HepG2 (cell line): Measurements from ENCODE around the gene CELF6. TPM values are rescaled to one million over a fixed set of nuclear protein-coding genes. Genes with fewer than 3 reads are reported as not detected.

Experiments used
- ATAC-seq: fragments of 200-7000 bp; cut with Tn5 transposase; 3 replicates; pipeline ENCODE4 v1.9.1; 2020; ENCODE audit warnings: mild to moderate bottlenecking, moderate library complexity
- BruUV-seq: library from RNA; stranded (reverse); fragments of 400-500 nt; replicated peaks from 2 replicates; lab custom pipeline; 2021; lab: Mats Ljungman, UMichigan
- CTCF ChIA-PET: fragments of 300-600 bp; formaldehyde crosslinking; extraction: SDS; loops from one replicate; lab custom pipeline; 2021; ENCODE audit warnings: low total read pairs, inconsistent platforms, low intra/inter-chr PET ratio; lab: Yijun Ruan, JAX
- POLR2A ChIA-PET: fragments of 350-600 bp; sonication (Branson Sonifier 250); formaldehyde crosslinking; loops from one replicate; lab custom pipeline; 2020; ENCODE audit warnings: antibody characterized with exemption, inconsistent platforms; lab: Yijun Ruan, JAX
- DNase-seq: peaks from one replicate; pipeline ENCODE4 v3.0.0-alpha.2; 2015; ENCODE audit warnings: low spot score
- FAIRE-seq: peaks from 3 replicates; lab custom pipeline; 2011; peaks lifted over from hg19 to GRCh38; lab: Jason Lieb, UNC
- H2AFZ ChIP-seq: one replicate; pipeline ENCODE4 v1.6.1; 2011; ENCODE audit warnings: low read length, inconsistent platforms
- H3K27ac ChIP-seq: fragments of 300-600 bp; 3 replicates; pipeline ENCODE4 v1.8.0; 2011; ENCODE audit warnings: mixed run types, mild to moderate bottlenecking, mixed read lengths, low read length, inconsistent platforms; ENCODE audit not compliant: insufficient read depth; ENCODE audit errors: extremely low read length
- H3K27me3 ChIP-seq, 2 experiments: fragments of 200-600 bp in 1 of 2; 2 replicates in 1 of 2; 3 replicates in 1 of 2; pipeline versions ENCODE4 v1.6.0 to v1.8.0; 2011; ENCODE audit warnings: low read length in 2 of 2, mild to moderate bottlenecking in 2 of 2, moderate library complexity in 2 of 2, inconsistent platforms in 1 of 2; ENCODE audit not compliant: insufficient read depth in 2 of 2, control insufficient read depth in 1 of 2
- H3K36me3 ChIP-seq, 2 experiments: fragments of 200-600 bp in 1 of 2; replicated peaks in 1 of 2; 2 replicates in 1 of 2; 3 replicates in 1 of 2; pipeline versions ENCODE4 v1.5.1 to v1.8.0; 2011; ENCODE audit warnings: low read length in 2 of 2, inconsistent platforms in 1 of 2; ENCODE audit not compliant: insufficient read depth in 2 of 2, control insufficient read depth in 1 of 2
- H3K4me1 ChIP-seq: 2 replicates; pipeline ENCODE4 v1.5.1; 2012; ENCODE audit warnings: low read length, inconsistent platforms; ENCODE audit not compliant: insufficient read depth
- H3K4me2 ChIP-seq: 2 replicates; pipeline ENCODE4 v1.6.0; 2011; ENCODE audit warnings: low read depth, low read length, inconsistent platforms
- H3K4me3 ChIP-seq, 3 experiments: fragments of 200-600 bp in 1 of 3; sonication (generic), shearing (Covaris generic) in 1 of 3; replicated peaks in 1 of 3; 2 replicates each; pipeline ENCODE4 v1.5.1; 2011 to 2016; ENCODE audit warnings: low read length in 3 of 3, inconsistent platforms in 2 of 3, low read depth in 2 of 3, mild to moderate bottlenecking in 2 of 3, control low read depth in 1 of 3, mixed read lengths in 1 of 3; ENCODE audit not compliant: insufficient read depth in 1 of 3
- H3K79me2 ChIP-seq: one replicate; pipeline ENCODE4 v1.6.1; 2011; ENCODE audit warnings: low read length, inconsistent platforms; ENCODE audit not compliant: insufficient read depth
- H3K9ac ChIP-seq: 2 replicates; pipeline ENCODE4 v1.6.0; 2011; ENCODE audit warnings: mild to moderate bottlenecking, low read depth, low read length, inconsistent platforms; ENCODE audit not compliant: insufficient read depth
- H3K9me3 ChIP-seq: 2 replicates; pipeline ENCODE4 v1.5.1; 2012; ENCODE audit warnings: mild to moderate bottlenecking, low read length
- H4K20me1 ChIP-seq: 2 replicates; pipeline ENCODE4 v1.6.0; 2011; ENCODE audit warnings: inconsistent platforms, mild to moderate bottlenecking, low read length, moderate library complexity; ENCODE audit not compliant: insufficient read depth
- FOXA3 ChIP-seq: IDR thresholded peaks from 2 replicates; pipeline ENCODE4 v1.6.1; 2016; ENCODE audit warnings: missing genetic modification reagents, missing compliant biosample characterization
- HOXA5 ChIP-seq: sonication (generic); formaldehyde crosslinking; IDR thresholded peaks from 2 replicates; pipeline ENCODE4 v1.4.0; 2020; ENCODE audit warnings: missing genetic modification reagents
- KDM1A ChIP-seq: IDR thresholded peaks from 2 replicates; pipeline ENCODE4 v1.6.1; 2016; ENCODE audit warnings: missing compliant biosample characterization
- RXRB ChIP-seq: IDR thresholded peaks from 2 replicates; pipeline ENCODE4 v1.6.1; 2016; ENCODE audit warnings: borderline replicate concordance, missing genetic modification reagents, missing compliant biosample characterization
- SATB2 ChIP-seq: sonication (generic); formaldehyde crosslinking; IDR thresholded peaks from 2 replicates; pipeline ENCODE4 v1.5.0; 2020; ENCODE audit warnings: missing genetic modification reagents
- TARDBP ChIP-seq: sonication (generic); formaldehyde crosslinking; IDR thresholded peaks from 2 replicates; pipeline ENCODE4 v1.8.0; 2022; ENCODE audit warnings: mild to moderate bottlenecking, missing genetic modification reagents
- XBP1 ChIP-seq: sonication (generic); formaldehyde crosslinking; IDR thresholded peaks from 2 replicates; pipeline ENCODE4 v1.5.0; 2020; ENCODE audit warnings: missing genetic modification reagents
- ZNF235 ChIP-seq: sonication (generic); formaldehyde crosslinking; IDR thresholded peaks from 2 replicates; pipeline ENCODE4 v1.8.1; 2023; ENCODE audit warnings: mild to moderate bottlenecking, missing genetic modification reagents, borderline replicate concordance
- ZNF660 ChIP-seq: sonication (generic); formaldehyde crosslinking; IDR thresholded peaks from 2 replicates; pipeline ENCODE4 v1.5.1; 2020; ENCODE audit warnings: mild to moderate bottlenecking, low read depth, missing genetic modification reagents, borderline replicate concordance
- ZNF703 ChIP-seq: sonication (generic); formaldehyde crosslinking; IDR thresholded peaks from 2 replicates; pipeline ENCODE4 v1.5.1; 2020; ENCODE audit warnings: missing genetic modification reagents, mild to moderate bottlenecking, moderate library complexity, borderline replicate concordance
- ZNF75D ChIP-seq: sonication (generic); formaldehyde crosslinking; IDR thresholded peaks from 2 replicates; pipeline ENCODE4 v1.8.1; 2023; ENCODE audit warnings: missing genetic modification reagents, mild to moderate bottlenecking, borderline replicate concordance
- WGBS: methylation state at CpG from one replicate; pipeline ENCODE4 v1.1.6; 2017; ENCODE audit warnings: low lambda C conversion rate; 5-methylcytosine and 5-hydroxymethylcytosine counted together
- in situ Hi-C: cut with HindIII; loops from 2 replicates; pipeline ENCODE4 v1.10.0; 2017; ENCODE audit warnings: low pct_unique_long_range_greater_than_20kb; ENCODE audit not compliant: extremely low pct_ligation_motif_present
- intact Hi-C: fragments of 100-400 bp; cut with micrococcal nuclease; formaldehyde crosslinking; loops from one replicate; pipeline ENCODE4 v1.10.0; 2022; ENCODE audit not compliant: unreplicated experiment
- polyA plus RNA-seq, 8 experiments: library from polyadenylated mRNA; depleted of rRNA in 3 of 8; stranded (reverse) in 7 of 8; unstranded in 1 of 8; fragments of >200 nt; fragmentation: Illumina TruSeq in 4 of 8; extraction: Trizol in 4 of 8; gene quantifications; 2 replicates each; pipeline versions ENCODE4 v1.2.1 to v1.2.3, GENCODE V29; 2011 to 2016; ENCODE audit warnings: low read depth in 4 of 8, missing spikeins in 1 of 8, mixed read lengths in 1 of 8; ENCODE audit not compliant: insufficient read depth in 1 of 8
- total RNA-seq, 5 experiments: library from RNA; depleted of rRNA; stranded (reverse); fragments of >200 nt; fragmentation: Illumina TruSeq; extraction: Trizol; gene quantifications; 2 replicates each; pipeline ENCODE4 v1.2.3, GENCODE V29; 2016; ENCODE audit warnings: low read depth in 1 of 5
- TF ChIP-seq, protein P1 (sequence below): sonication (generic); formaldehyde crosslinking; IDR thresholded peaks from 2 replicates; pipeline ENCODE4 v1.4.0; 2020; ENCODE audit warnings: missing genetic modification reagents
- TF ChIP-seq, protein P2 (sequence below): IDR thresholded peaks from 2 replicates; pipeline ENCODE4 v1.6.1; 2016; ENCODE audit warnings: missing genetic modification reagents, missing compliant biosample characterization
- TF ChIP-seq, protein P3 (sequence below): sonication (generic); formaldehyde crosslinking; conservative IDR thresholded peaks from 2 replicates; pipeline ENCODE4 v1.8.1; 2023; ENCODE audit warnings: missing genetic modification reagents

The CELF6 gene
- total and polyA plus RNA-seq, 2 of the 13 experiments (the other 11 are each of a cell fraction or from before 2014, with no cell fraction given): 0.49 to 0.94 TPM

DNA sequence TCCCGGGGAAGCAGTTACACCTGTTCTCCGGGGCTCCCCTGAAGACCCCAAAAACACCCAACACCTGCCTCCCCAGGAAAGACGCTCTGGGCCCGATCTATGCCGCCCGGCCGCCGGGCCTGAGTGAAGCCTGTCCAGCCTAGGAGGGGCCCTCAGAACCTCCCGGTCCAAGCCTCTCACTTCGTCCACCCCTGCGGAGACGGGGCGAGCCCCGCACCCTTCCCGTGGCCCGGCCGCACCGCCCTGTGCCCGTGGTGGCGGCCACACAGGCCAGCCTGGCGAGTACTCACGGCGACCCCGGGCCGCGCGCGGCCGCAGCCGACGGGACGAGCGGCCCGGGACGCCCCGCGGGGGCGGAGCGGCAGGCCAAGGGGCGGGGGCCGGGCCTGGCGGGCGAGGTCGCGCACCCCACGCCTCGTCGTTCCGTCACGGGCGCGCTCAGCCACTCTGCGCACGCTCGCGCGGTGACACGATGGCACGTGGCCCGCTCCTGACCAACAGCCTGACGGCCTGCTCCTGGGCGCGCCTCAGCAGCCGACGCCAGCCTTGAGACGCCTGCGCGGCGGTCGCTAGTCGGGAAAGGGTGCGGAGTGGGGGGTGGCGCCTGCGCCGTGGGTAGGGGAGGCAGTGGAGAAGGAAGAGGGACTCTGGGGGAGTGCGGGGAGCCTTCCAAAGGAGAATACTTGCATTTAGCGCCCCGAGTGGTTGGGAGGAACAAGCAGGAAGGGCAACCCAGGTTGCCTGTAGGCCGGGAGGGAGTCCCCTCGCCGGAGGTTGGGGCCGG, 47.6 kb downstream of the CELF6 start, which contains the start of gene PARP6:
TSS of gene PARP6 (minus strand) at position 342 of the 784 bp plus-strand sequence. CDS start 5,077 bp downstream, outside the sequence.
- Histone ChIP-seq H3K4me2 (no peak within 1 kb of the TSS), H3K79me2 (no peaks in the 10 kb centered on the region), H2AFZ (no peak within 1 kb of the TSS), H3K4me1 (no peaks in the 10 kb centered on the region), H3K27me3 (peaks cover 0 to 2% of the 10 kb centered on the region in 2 experiments; a peak in 2 of 5 replicates), H3K27ac (no peak within 1 kb of the TSS), H3K36me3 (no peaks in the 10 kb centered on the region), H3K9me3 (no peaks in the 10 kb centered on the region), H3K9ac (no peak within 1 kb of the TSS), H4K20me1 (no peaks in the 10 kb centered on the region), H3K4me3 (no peak within 1 kb of the TSS)
- no TSS peak for BruUV-seq
- ChIA-PET POLR2A (no interaction called here), CTCF (no interaction called here)
- TF ChIP-seq FOXA3 (CRISPR knock-in tag): no peak
- TF ChIP-seq, protein P1, sequence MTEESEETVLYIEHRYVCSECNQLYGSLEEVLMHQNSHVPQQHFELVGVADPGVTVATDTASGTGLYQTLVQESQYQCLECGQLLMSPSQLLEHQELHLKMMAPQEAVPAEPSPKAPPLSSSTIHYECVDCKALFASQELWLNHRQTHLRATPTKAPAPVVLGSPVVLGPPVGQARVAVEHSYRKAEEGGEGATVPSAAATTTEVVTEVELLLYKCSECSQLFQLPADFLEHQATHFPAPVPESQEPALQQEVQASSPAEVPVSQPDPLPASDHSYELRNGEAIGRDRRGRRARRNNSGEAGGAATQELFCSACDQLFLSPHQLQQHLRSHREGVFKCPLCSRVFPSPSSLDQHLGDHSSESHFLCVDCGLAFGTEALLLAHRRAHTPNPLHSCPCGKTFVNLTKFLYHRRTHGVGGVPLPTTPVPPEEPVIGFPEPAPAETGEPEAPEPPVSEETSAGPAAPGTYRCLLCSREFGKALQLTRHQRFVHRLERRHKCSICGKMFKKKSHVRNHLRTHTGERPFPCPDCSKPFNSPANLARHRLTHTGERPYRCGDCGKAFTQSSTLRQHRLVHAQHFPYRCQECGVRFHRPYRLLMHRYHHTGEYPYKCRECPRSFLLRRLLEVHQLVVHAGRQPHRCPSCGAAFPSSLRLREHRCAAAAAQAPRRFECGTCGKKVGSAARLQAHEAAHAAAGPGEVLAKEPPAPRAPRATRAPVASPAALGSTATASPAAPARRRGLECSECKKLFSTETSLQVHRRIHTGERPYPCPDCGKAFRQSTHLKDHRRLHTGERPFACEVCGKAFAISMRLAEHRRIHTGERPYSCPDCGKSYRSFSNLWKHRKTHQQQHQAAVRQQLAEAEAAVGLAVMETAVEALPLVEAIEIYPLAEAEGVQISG (CRISPR knock-in tag): 0 out of 2 replicates have a peak, but pooled peaks have one; percentile 26
- TF ChIP-seq ZNF703 (CRISPR knock-in tag): no peak
- 84% methylated on average over 31 of the region's 82 CpGs for WGBS
- intact Hi-C loops (no loop called here), in situ Hi-C loops (no loop called here)
- DNase-seq (no peak), ATAC-seq (no peak), FAIRE-seq (no peak)

DNA sequence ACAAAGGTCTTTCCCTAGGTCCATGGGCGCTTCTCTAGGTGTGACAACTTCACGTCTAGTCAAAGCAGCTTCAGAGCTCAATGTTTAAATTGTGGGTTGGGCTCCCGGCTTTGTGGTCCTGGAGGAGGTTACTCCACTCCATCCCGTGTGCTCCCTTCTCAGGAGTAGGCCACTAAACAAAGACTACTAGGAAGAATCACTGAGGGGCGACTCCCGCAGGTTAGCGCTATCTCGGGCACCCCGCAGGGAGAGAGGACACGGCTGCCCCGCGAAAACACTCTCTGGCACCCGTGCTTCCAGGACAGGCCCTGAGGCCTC, 48.1 kb downstream of the CELF6 start:
- WGBS: 15% methylated on average over 4 of the region's 13 CpGs
- peaks cover 0 to 2% of the 10 kb centered on the region in 2 experiments; a peak in 2 of 5 replicates for H3K27me3 ChIP-seq
- H3K79me2 ChIP-seq: no peaks in the 10 kb centered on the region
- no peak overlapping the region for H3K4me2 ChIP-seq
- FAIRE-seq (no peak), DNase-seq (no peak), ATAC-seq (no peak)
- H3K9ac ChIP-seq: no peak overlapping the region
- H2AFZ ChIP-seq: no peak overlapping the region
- no peaks in the 10 kb centered on the region for H3K36me3 ChIP-seq
- no peak overlapping the region for H3K4me3 ChIP-seq
- H3K27ac ChIP-seq: no peak overlapping the region
- POLR2A ChIA-PET: no interaction called here
- no peaks in the 10 kb centered on the region for H3K4me1 ChIP-seq
- intact Hi-C loops: no loop called here
- in situ Hi-C loops: no loop called here
- CTCF ChIA-PET: no interaction called here
- no TSS peak for BruUV-seq
- H4K20me1 ChIP-seq: no peaks in the 10 kb centered on the region
- no peaks in the 10 kb centered on the region for H3K9me3 ChIP-seq
- TF ChIP-seq XBP1 (CRISPR knock-in tag) (no peak), ZNF235 (CRISPR knock-in tag) (no peak), ZNF75D (no peak), TARDBP (CRISPR knock-in tag) (no peak), SATB2 (CRISPR knock-in tag) (no peak), RXRB (CRISPR knock-in tag) (no peak), KDM1A (CRISPR knock-in tag) (no peak), ZNF660 (no peak), HOXA5 (CRISPR knock-in tag) (no peak)
- TF ChIP-seq, protein P2, sequence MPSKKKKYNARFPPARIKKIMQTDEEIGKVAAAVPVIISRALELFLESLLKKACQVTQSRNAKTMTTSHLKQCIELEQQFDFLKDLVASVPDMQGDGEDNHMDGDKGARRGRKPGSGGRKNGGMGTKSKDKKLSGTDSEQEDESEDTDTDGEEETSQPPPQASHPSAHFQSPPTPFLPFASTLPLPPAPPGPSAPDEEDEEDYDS (CRISPR knock-in tag): no peak
- TF ChIP-seq, protein P3, sequence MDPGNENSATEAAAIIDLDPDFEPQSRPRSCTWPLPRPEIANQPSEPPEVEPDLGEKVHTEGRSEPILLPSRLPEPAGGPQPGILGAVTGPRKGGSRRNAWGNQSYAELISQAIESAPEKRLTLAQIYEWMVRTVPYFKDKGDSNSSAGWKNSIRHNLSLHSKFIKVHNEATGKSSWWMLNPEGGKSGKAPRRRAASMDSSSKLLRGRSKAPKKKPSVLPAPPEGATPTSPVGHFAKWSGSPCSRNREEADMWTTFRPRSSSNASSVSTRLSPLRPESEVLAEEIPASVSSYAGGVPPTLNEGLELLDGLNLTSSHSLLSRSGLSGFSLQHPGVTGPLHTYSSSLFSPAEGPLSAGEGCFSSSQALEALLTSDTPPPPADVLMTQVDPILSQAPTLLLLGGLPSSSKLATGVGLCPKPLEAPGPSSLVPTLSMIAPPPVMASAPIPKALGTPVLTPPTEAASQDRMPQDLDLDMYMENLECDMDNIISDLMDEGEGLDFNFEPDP (CRISPR knock-in tag): no peak
